GM13977 (cell line): ENCODE results near the gene KAT2A.
"Not testable (repeated sequence)": the region's sequence is repeated elsewhere in the genome, so short reads cannot be mapped to it uniquely, and the experiment has no call there.

Experiments
- DNase-seq: peaks from one replicate; pipeline ENCODE4 v3.0.0; 2012; ENCODE audit warnings: low spot score
- in situ Hi-C: fragments of 300-500 bp; cut with MboI; formaldehyde crosslinking; loops from one replicate; pipeline ENCODE4 v1.12.0; 2022; ENCODE audit warnings: low sequenced_read_pairs, low pct_unique_long_range_greater_than_20kb, mixed read lengths, inconsistent platforms; ENCODE audit not compliant: unreplicated experiment
- TF ChIP-seq, protein P1 (sequence below): IDR thresholded peaks from 2 replicates; pipeline ENCODE4 v1.5.1; 2012; ENCODE audit warnings: mild to moderate bottlenecking, control low read depth; ENCODE audit not compliant: insufficient read depth; ENCODE audit errors: extremely low read depth, missing control alignments

The KAT2A gene

DNA sequence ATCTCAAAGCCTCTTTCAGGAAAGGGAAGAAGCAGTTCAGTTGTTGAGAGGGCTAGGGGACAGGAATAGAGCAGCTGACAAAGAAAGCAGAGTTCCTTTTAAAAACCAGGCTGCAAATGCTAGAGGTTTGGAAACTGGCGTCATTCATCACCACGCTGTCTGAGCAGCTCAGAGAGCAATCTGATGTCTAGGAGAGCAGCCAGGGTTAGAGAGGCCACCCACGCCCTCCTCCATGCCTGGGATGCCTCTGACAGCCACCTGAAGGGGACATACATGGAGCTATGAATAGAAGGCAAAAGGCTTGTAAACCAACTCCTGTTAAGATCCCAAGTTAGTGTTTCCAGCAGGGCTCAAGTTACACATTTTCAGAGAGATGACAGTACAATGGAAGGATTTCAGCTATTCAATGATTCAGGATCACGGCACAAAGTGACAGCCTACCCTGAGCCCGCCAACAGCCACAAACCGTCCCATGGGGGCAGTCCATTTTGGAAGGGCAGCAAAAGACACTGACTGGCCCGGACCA, 21.3 kb upstream of the KAT2A start:
- in situ Hi-C loops: no loop called here

DNA sequence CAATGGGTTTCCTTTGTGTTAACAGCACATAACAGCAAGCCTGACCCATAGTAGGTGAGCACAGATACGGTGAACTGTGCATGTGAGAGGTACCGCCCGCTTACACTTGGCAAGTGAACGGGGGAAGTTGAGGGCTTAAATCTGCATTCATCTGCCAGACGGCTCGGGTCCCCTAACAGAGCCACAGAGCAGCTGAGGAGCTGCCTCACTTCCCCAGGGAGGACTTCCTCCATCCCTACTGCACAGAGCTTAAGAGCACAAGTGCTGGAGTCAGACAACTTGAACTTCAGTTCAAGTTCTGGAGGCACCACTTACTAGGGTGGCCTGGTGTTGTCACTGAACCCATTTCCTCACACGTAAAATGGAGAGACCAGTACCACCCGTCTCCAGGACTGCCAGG, 20.2 kb upstream of the KAT2A start:
- in situ Hi-C loops: no loop called here
- DNase-seq: no peak
- TF ChIP-seq, protein P1, sequence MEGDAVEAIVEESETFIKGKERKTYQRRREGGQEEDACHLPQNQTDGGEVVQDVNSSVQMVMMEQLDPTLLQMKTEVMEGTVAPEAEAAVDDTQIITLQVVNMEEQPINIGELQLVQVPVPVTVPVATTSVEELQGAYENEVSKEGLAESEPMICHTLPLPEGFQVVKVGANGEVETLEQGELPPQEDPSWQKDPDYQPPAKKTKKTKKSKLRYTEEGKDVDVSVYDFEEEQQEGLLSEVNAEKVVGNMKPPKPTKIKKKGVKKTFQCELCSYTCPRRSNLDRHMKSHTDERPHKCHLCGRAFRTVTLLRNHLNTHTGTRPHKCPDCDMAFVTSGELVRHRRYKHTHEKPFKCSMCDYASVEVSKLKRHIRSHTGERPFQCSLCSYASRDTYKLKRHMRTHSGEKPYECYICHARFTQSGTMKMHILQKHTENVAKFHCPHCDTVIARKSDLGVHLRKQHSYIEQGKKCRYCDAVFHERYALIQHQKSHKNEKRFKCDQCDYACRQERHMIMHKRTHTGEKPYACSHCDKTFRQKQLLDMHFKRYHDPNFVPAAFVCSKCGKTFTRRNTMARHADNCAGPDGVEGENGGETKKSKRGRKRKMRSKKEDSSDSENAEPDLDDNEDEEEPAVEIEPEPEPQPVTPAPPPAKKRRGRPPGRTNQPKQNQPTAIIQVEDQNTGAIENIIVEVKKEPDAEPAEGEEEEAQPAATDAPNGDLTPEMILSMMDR: no peak

More for the DNA sequence above, 21.3 kb upstream of the KAT2A start:
- TF ChIP-seq, protein P1: no peak
- no peak for DNase-seq

DNA sequence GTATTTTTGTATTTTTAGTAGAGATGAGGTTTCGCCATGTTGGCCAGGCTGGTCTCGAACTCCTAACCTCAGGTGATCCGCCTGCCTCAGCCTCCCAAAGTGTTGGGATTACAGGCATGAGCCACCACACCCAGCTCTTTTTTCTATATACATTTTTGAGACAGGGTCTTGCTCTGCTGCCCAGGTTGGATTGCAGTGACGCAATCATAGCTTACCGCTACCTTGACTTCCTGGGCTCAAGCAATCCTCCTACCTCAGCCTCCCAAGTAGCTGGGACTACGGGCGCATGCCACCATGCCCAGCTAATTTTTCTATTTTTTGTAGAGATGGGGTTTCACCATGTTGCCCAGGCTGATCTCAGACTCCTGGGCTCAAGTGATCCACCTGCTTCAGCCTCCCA, 19.5 kb upstream of the KAT2A start:
- in situ Hi-C loops, DNase-seq: not testable (repeated sequence)

DNA sequence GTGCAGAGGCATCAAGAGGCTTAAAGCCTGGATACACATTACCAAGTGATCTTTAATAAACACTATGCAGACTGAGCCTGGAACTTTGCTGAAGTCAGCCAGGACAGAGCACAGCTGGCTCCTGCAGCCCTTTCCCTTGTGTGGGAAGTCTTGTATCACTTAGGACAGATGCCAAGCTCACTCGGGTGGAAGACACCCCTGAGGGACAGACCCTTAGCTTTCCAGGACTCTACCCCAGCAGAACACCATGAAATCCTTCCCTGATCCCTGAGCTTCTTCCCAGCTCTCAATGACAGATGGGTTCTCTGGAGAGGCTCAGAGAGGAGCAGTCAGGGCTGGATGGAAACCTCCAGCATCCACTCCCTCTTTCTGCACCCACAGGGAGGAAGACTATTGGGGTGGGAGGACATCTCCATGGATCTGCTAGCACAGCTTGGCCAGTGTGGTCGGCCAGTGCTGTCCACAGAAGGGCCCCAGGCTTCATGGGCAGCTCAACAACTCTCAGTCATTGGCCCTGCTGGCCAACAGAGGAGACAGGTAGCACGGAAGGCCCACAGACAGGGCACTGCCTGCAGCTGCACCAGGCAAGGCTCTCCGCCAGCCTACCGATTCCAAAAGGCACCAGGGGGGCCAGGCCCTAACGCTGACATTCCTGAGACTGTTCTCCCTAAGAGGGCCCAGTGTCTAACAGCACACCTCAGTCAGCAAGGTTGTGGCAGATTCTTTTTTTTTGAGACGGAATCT, 17.8 kb upstream of the KAT2A start:
- DNase-seq: no peak
- in situ Hi-C loops: no loop called here
- TF ChIP-seq, protein P1: no peak

DNA sequence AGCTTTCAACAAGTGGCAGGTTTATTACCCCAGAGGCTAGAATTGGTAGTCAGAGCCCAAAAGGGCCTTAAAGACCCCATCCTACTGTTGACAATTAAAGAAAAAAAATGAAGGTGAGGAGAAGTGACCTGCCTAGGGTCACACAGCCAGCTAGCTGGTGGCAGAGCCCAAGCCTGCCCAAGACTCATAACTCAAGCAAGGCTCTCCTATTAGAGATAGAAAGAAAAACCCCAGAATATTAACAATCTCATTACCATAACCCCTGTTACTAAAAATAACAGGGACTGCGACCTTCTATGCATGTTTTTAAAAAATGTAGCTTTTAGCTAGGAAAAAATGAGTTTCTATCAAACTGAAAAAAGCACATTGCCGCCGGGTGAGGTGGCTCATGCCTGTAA, 15.5 kb upstream of the KAT2A start:
- in situ Hi-C loops: no loop called here
- DNase-seq: no peak
- TF ChIP-seq, protein P1: no peak

DNA sequence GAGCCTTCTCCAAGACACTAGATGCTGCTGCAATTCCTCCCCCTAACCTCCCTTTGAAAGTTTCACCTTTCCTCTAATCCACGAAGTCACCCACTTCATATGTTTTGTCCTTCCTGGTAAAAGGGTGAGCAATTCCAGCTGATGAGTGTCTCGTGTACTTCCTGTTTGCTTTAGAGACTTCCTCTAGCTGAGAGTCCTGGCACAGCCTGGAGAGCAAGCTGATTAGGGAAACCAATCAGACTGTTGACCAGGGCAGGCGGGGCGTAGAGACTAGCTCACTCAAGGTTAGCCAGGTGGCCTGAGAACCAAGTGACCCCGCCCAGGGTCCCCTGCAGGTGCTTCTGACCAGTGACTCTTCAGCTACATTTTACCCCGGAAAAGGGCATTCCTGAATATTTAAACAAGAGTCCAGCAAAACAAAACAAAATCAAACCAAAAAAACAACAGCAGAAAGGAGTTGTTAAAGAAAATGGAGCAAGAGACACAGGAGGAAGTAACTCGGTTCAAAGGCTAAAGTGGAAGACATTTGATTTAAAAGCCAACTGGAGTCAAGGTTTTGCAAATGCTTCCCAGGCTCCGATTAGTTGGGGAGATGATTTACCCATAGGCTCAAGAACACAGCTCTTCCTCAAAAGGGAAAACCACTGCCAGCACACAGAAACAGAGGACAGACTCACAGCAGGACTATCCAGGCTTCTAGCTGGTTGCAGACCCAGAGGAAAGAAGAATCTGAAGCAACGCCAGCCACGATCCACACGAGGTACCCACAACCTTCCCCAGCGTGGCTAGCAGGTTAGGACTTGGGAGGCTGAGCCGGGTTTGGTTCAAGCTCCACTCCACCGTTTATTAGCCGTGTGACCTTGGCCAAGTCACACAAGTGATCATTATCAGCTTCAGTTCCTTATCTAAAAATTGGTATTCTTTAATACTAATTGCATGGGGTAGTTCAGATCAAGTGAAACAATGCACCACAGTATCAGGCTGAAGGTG, 14.8 kb upstream of the KAT2A start:
- no peak for DNase-seq
- in situ Hi-C loops: no loop called here
- TF ChIP-seq, protein P1: no peak
